ENCODE results near the gene KMT5C. TPM values are rescaled to one million over a fixed set of nuclear protein-coding genes. Genes with fewer than 3 reads are reported as not detected.

Gene KMT5C
- total and polyA plus RNA-seq, 8 donors: 12.9 to 27.6 (median 21.8) TPM

DNA sequence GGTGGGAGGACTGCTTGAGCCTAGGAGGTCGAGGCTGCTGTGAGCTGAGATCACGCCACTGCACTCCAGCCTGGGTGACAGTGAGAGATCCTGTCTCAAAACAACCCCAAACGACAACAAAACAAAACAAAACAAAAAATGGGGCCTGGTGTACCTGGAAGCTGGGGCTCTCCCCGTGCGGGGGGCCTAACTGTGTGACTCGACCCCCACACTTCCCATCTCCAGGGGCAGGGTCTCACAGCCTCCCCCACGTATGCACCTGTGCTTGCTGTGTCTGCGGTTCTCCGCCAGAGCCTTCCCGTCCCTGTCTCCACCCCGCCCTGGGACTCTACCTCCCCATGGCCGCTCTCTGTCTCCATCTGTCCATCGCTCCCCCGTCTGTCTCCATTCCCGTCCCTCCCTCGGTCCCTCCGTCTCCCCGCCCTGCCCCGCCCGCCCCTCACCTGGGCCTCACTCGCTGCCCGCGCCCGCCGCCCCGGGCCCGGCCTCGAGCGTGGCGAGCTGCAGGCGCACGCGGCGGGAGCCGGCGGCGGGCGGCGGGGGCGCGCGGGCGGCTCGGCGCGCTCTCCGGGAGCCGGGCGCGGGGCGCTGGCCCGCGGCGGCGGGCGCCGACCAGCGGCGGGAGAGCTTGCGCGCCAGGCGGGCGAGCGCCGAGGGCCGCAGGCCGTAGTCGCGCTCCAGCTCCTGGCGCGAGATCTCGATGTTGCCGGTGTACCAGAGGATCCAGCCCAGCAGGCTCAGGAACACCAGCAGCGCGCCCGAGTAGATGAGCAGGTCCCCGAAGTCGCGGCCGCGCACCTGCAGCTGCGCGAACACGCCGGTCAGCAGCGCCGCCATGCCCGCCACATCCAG is 43.8 kb downstream of the KMT5C start:
- intact Hi-C loops (cut with DNase I): loop anchor here in 1 of 2 donors (10.0 kb wide), 1 partner anchor 79 kb away; no protein-coding TSS in a partner anchor
- peak; percentile 4 for ATAC-seq
- Histone ChIP-seq H3K36me3 (peaks cover 0 to 21% of the 10 kb centered on the region in 2 donors), H3K4me3 (peak overlapping the region; percentile 86 to 91), H3K27me3 (no peaks in the 10 kb centered on the region), H3K27ac (peak overlapping the region; percentile 96 to 97), H3K9me3 (no peaks in the 10 kb centered on the region), H3K4me1 (peaks cover 28 to 43% of the 10 kb centered on the region in 2 donors)
- TF ChIP-seq, protein P1, sequence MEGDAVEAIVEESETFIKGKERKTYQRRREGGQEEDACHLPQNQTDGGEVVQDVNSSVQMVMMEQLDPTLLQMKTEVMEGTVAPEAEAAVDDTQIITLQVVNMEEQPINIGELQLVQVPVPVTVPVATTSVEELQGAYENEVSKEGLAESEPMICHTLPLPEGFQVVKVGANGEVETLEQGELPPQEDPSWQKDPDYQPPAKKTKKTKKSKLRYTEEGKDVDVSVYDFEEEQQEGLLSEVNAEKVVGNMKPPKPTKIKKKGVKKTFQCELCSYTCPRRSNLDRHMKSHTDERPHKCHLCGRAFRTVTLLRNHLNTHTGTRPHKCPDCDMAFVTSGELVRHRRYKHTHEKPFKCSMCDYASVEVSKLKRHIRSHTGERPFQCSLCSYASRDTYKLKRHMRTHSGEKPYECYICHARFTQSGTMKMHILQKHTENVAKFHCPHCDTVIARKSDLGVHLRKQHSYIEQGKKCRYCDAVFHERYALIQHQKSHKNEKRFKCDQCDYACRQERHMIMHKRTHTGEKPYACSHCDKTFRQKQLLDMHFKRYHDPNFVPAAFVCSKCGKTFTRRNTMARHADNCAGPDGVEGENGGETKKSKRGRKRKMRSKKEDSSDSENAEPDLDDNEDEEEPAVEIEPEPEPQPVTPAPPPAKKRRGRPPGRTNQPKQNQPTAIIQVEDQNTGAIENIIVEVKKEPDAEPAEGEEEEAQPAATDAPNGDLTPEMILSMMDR (IDR thresholded peaks at IDR 0.05): no peak
- DNase-seq: peak in 3 of 4 donors; percentile 55 to 89 (median 72)

DNA sequence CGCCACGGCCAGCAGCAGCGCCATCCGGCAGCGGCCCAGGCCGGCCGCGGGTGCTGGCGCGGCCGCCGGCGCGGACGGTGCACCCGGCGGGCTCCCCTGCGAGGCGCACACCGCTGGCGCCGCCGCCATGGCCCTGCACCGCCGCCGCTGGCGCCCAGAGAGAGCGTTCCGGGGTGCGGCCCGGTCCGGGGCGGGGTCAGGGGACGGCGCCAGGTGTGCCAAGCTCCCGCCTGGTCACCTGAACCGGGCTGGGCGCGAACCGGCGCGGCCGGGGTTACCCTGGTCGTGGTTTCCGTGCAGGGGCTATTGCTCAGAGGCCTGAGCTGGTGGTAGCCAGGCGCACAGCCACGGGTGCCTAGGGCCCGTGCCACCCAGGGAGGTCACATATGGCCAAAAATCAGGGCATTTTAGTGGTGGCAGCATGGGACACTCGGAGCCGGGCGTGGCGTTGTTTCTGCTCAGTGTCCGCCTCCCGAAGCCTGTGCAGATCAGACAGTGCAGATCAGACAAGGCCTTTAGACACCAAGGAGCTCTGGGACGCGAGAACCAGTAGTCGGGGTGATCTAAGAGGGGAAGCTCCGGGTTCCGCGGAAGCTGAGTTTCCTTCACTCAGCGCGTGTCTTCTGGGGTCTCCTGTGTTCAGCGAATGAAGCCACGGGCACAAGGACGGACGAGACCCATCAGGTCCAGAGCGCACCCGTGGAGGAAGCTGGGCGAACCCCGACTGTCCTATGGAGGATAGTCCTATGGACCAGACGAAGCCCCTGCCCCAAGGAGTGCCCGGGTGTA is 44.6 kb downstream of the KMT5C start, which contains the start of gene TMEM238:
TMEM238 (minus strand) TSS at position 162 of the 789 bp plus-strand sequence; CDS start at position 129, 33 bp downstream.
- peak within 1 kb of the TSS; percentile 96 to 97 for H3K27ac ChIP-seq
- no peaks in the 10 kb centered on the region for H3K9me3 ChIP-seq
- peak within 1 kb of the TSS; percentile 86 to 91 for H3K4me3 ChIP-seq
- peaks cover 0 to 29% of the 10 kb centered on the region in 2 donors for H3K36me3 ChIP-seq
- DNase-seq (peak in 2 of 4 donors; percentile 73 to 92), ATAC-seq (peak; percentile 53)
- H3K27me3 ChIP-seq: no peaks in the 10 kb centered on the region
- TF ChIP-seq, protein P1 (IDR thresholded peaks at IDR 0.05): no peak
- peaks cover 30 to 51% of the 10 kb centered on the region in 2 donors for H3K4me1 ChIP-seq
- intact Hi-C loops (cut with DNase I): loop anchor here in 1 of 2 donors (10.0 kb wide), 1 partner anchor 80 kb away; no protein-coding TSS in a partner anchor

GRCh38 chr19:55384920-55385723 is 45.4 kb downstream of the KMT5C start:
- DNase-seq: peak; percentile 93 to 97 (median 95)
- peaks cover 0 to 37% of the 10 kb centered on the region in 2 donors for H3K36me3 ChIP-seq
- peak; percentile 86 for ATAC-seq
- no peaks in the 10 kb centered on the region for H3K27me3 ChIP-seq
- intact Hi-C loops (cut with DNase I): loop anchor here in 1 of 2 donors (10.0 kb wide), 1 partner anchor 80 kb away; no protein-coding TSS in a partner anchor
- peaks cover 30 to 59% of the 10 kb centered on the region in 2 donors for H3K4me1 ChIP-seq
- H3K4me3 ChIP-seq: peak overlapping the region; percentile 86 to 91
- TF ChIP-seq, protein P1 (IDR thresholded peaks at IDR 0.05): no peak
- peak overlapping the region; percentile 96 to 97 for H3K27ac ChIP-seq
- H3K9me3 ChIP-seq: no peaks in the 10 kb centered on the region

DNA sequence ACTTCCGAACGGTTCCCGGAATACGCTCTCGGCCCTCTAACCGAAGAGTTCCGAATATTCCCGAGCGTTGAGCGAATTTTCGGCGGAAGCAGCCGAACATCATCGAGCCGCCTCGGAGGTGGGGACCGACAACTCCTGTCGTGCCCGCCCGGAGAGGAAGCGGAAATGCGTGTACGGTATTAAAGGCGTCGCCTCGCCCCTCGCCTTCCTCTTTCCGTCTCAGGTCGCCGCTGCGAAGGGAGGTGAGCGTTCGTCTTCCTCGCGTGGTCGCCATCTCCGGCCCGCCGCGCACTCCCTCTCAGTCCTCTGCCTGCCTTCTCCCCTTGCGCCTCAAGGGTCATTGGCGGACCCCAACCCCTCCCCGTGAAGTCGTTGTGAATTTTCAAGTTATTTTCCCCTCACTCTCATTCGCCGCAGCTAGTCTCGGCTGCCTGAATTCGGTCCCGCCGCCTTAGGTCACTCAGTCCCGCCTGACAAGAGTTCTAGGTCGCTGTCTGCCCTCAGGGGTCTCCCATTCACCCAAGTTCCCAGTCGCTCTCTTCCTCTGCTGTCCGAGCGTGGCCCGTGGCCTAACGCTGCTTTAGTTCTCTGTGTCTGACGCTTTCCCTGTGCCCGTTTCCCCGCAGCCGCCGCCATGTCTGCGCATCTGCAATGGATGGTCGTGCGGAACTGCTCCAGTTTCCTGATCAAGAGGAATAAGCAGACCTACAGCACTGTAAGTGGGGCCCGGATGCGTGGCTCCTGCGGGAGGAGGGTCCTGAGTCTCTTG is 46.2 kb downstream of the KMT5C start, which contains the start of gene RPL28:
RPL28 (plus strand) TSS at position 209 of the 769 bp plus-strand sequence; CDS start at position 635, 426 bp downstream.
- peak within 1 kb of the TSS; percentile 96 to 97 for H3K27ac ChIP-seq
- TF ChIP-seq, protein P1 (IDR thresholded peaks at IDR 0.05): peak in 1 of 2 donors; percentile 10
- no peaks in the 10 kb centered on the region for H3K27me3 ChIP-seq
- peaks cover 30 to 63% of the 10 kb centered on the region in 2 donors for H3K4me1 ChIP-seq
- H3K36me3 ChIP-seq: peaks cover 0 to 45% of the 10 kb centered on the region in 2 donors
- no peaks in the 10 kb centered on the region for H3K9me3 ChIP-seq
- intact Hi-C loops (cut with DNase I): loop anchor here in 1 of 2 donors (10.0 kb wide), 1 partner anchor 81 kb away; no protein-coding TSS in a partner anchor
- peak; percentile 97 to 99 (median 98) for DNase-seq
- peak; percentile 87 for ATAC-seq
- H3K4me3 ChIP-seq: peak within 1 kb of the TSS; percentile 86 to 91
